HepG2 (cell line): ENCODE data around the gene ELL. TPM values are rescaled to one million over a fixed set of nuclear protein-coding genes. Genes with fewer than 3 reads are reported as not detected.

ENCODE experiments used
- CEBPB ChIP-seq: IDR thresholded peaks from 2 replicates; pipeline ENCODE4 v1.6.1; 2011; ENCODE audit warnings: low read depth, low read length, improper control_type of control experiment, borderline replicate concordance
- CEBPG ChIP-seq: IDR thresholded peaks from 2 replicates; pipeline ENCODE4 v1.6.1; 2016
- CENPT ChIP-seq: sonication (generic); formaldehyde crosslinking; IDR thresholded peaks from 2 replicates; pipeline ENCODE4 v1.8.0; 2022; ENCODE audit warnings: low read depth, mild to moderate bottlenecking, moderate library complexity, missing genetic modification reagents
- MIXL1 ChIP-seq: IDR thresholded peaks from 2 replicates; pipeline ENCODE4 v1.6.1; 2016
- NRL ChIP-seq: sonication (generic); formaldehyde crosslinking; IDR thresholded peaks from 2 replicates; pipeline ENCODE4 v1.5.0; 2020; ENCODE audit warnings: missing genetic modification reagents, mild to moderate bottlenecking, moderate library complexity, borderline replicate concordance
- RARA ChIP-seq: IDR thresholded peaks from 2 replicates; pipeline ENCODE4 v1.6.1; 2016; ENCODE audit warnings: missing genetic modification reagents, missing compliant biosample characterization
- SETDB1 ChIP-seq: sonication (generic); formaldehyde crosslinking; IDR thresholded peaks from 2 replicates; pipeline ENCODE4 v1.5.1; 2020; ENCODE audit warnings: missing genetic modification reagents, mild to moderate bottlenecking, borderline replicate concordance
- ZBTB7A ChIP-seq: sonication (generic); formaldehyde crosslinking; IDR thresholded peaks from 2 replicates; pipeline ENCODE4 v1.8.0; 2022; ENCODE audit warnings: mild to moderate bottlenecking, missing genetic modification reagents
- ZFP36 ChIP-seq: fragments of 150-350 bp; IDR thresholded peaks from 2 replicates; pipeline ENCODE4 v1.6.1; 2018; ENCODE audit warnings: borderline replicate concordance, low read length, low read depth; ENCODE audit not compliant: partially characterized antibody
- ZNF101 ChIP-seq: sonication (generic); formaldehyde crosslinking; IDR thresholded peaks from 2 replicates; pipeline ENCODE4 v1.4.0; 2020; ENCODE audit warnings: mild to moderate bottlenecking, low read depth, missing genetic modification reagents, borderline replicate concordance
- ZNF121 ChIP-seq: sonication (generic); formaldehyde crosslinking; IDR thresholded peaks from 2 replicates; pipeline ENCODE4 v1.5.0; 2020; ENCODE audit warnings: mild to moderate bottlenecking, missing genetic modification reagents
- ZNF33B ChIP-seq: sonication (generic); formaldehyde crosslinking; IDR thresholded peaks from 2 replicates; pipeline ENCODE4 v1.5.1; 2020; ENCODE audit warnings: mild to moderate bottlenecking, missing genetic modification reagents
- ZNF552 ChIP-seq: sonication (generic); formaldehyde crosslinking; IDR thresholded peaks from 2 replicates; pipeline ENCODE4 v1.9.0; 2022; ENCODE audit warnings: missing genetic modification reagents, mild to moderate bottlenecking, borderline replicate concordance
- ZNF605 ChIP-seq: sonication (generic); formaldehyde crosslinking; IDR thresholded peaks from 2 replicates; pipeline ENCODE4 v1.8.0; 2022; ENCODE audit warnings: mild to moderate bottlenecking, missing genetic modification reagents
- ZSCAN25 ChIP-seq: sonication (generic); formaldehyde crosslinking; IDR thresholded peaks from 2 replicates; pipeline ENCODE4 v1.8.0; 2022; ENCODE audit warnings: mild to moderate bottlenecking, missing genetic modification reagents
- polyA plus RNA-seq, 8 experiments: library from polyadenylated mRNA; depleted of rRNA in 3 of 8; stranded (reverse) in 7 of 8; unstranded in 1 of 8; fragments of >200 nt; fragmentation: Illumina TruSeq in 4 of 8; extraction: Trizol in 4 of 8; gene quantifications; 2 replicates each; pipeline versions ENCODE4 v1.2.1 to v1.2.3, GENCODE V29; 2011 to 2016; ENCODE audit warnings: low read depth in 4 of 8, missing spikeins in 1 of 8, mixed read lengths in 1 of 8; ENCODE audit not compliant: insufficient read depth in 1 of 8
- total RNA-seq, 5 experiments: library from RNA; depleted of rRNA; stranded (reverse); fragments of >200 nt; fragmentation: Illumina TruSeq; extraction: Trizol; gene quantifications; 2 replicates each; pipeline ENCODE4 v1.2.3, GENCODE V29; 2016; ENCODE audit warnings: low read depth in 1 of 5
- TF ChIP-seq, protein P1 (sequence below): IDR thresholded peaks from 2 replicates; pipeline ENCODE4 v1.6.1; 2012; ENCODE audit warnings: inconsistent platforms
- TF ChIP-seq, protein P2 (sequence below), 2 experiments: fragments of 450-650 bp in 1 of 2; sonication (generic) in 1 of 2; formaldehyde crosslinking in 1 of 2; IDR thresholded peaks; 2 replicates each; pipeline versions ENCODE4 v1.6.1 to v1.8.0; 2016 to 2022; ENCODE audit warnings: antibody characterized with exemption in 1 of 2, mild to moderate bottlenecking in 1 of 2, missing genetic modification reagents in 1 of 2
- TF ChIP-seq, protein P3 (sequence below): sonication (generic); formaldehyde crosslinking; IDR thresholded peaks from 2 replicates; pipeline ENCODE4 v1.4.0; 2020; ENCODE audit warnings: mild to moderate bottlenecking, missing genetic modification reagents

ELL gene
- total and polyA plus RNA-seq, 2 of the 13 experiments (the other 11 are each of a cell fraction or from before 2014, with no cell fraction given): 3.7 to 5.4 TPM

DNA sequence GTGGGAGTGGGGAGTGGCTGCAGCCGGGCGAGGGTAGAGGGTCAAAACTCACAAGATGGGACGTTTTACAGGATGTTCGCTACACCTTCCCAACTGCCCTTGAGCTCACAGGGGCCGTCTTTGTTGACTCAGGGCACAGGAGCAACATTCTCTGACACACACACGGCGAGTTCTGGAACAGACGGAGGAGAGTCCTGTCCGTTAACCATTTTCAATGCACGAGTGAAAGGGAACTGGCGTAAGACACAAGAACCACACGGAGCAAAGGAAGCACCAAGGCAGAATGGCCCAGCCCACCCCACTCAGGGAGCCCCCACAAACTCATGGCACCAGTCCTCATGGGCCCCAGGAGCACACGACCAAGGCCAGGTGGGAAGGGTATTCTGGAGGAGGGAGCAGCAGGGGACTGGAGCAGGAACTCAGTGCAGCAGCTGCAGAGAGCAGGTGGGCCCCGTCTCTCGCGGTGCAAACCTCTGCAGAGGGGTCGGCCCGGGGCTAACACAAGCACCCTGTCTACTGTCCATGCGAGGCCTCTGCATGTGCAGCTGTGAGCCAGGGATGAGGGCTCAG lies 46.0 kb downstream of the ELL start (continued):
- TF ChIP-seq SETDB1 (CRISPR knock-in tag) (no peak), CEBPG (CRISPR knock-in tag) (peak; percentile 58; the same call in 1 of the 2 replicates), NRL (CRISPR knock-in tag) (peak; percentile 43; the same call in 1 of the 2 replicates), CEBPB (no peak), MIXL1 (CRISPR knock-in tag) (peak; percentile 68), ZBTB7A (peak; percentile 63; the same call in 1 of the 2 replicates), ZNF605 (CRISPR knock-in tag) (peak; percentile 68; the same call in 1 of the 2 replicates), ZSCAN25 (CRISPR knock-in tag) (0 out of 2 replicates have a peak, but pooled peaks have one; percentile 39), RARA (peak; percentile 78), ZNF552 (CRISPR knock-in tag) (0 out of 2 replicates have a peak, but pooled peaks have one; percentile 37), CENPT (CRISPR knock-in tag) (no peak), ZNF121 (CRISPR knock-in tag) (peak; percentile 39; the same call in 1 of the 2 replicates), ZNF101 (CRISPR knock-in tag) (peak; percentile 91; the same call in 1 of the 2 replicates), ZFP36 (no peak), ZNF33B (CRISPR knock-in tag) (no peak)
- TF ChIP-seq, protein P1, sequence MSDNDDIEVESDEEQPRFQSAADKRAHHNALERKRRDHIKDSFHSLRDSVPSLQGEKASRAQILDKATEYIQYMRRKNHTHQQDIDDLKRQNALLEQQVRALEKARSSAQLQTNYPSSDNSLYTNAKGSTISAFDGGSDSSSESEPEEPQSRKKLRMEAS: peak; percentile 71
- TF ChIP-seq, protein P2, sequence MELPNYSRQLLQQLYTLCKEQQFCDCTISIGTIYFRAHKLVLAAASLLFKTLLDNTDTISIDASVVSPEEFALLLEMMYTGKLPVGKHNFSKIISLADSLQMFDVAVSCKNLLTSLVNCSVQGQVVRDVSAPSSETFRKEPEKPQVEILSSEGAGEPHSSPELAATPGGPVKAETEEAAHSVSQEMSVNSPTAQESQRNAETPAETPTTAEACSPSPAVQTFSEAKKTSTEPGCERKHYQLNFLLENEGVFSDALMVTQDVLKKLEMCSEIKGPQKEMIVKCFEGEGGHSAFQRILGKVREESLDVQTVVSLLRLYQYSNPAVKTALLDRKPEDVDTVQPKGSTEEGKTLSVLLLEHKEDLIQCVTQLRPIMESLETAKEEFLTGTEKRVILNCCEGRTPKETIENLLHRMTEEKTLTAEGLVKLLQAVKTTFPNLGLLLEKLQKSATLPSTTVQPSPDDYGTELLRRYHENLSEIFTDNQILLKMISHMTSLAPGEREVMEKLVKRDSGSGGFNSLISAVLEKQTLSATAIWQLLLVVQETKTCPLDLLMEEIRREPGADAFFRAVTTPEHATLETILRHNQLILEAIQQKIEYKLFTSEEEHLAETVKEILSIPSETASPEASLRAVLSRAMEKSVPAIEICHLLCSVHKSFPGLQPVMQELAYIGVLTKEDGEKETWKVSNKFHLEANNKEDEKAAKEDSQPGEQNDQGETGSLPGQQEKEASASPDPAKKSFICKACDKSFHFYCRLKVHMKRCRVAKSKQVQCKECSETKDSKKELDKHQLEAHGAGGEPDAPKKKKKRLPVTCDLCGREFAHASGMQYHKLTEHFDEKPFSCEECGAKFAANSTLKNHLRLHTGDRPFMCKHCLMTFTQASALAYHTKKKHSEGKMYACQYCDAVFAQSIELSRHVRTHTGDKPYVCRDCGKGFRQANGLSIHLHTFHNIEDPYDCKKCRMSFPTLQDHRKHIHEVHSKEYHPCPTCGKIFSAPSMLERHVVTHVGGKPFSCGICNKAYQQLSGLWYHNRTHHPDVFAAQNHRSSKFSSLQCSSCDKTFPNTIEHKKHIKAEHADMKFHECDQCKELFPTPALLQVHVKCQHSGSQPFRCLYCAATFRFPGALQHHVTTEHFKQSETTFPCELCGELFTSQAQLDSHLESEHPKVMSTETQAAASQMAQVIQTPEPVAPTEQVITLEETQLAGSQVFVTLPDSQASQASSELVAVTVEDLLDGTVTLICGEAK (IDR thresholded peaks at IDR 0.05): no peak
- TF ChIP-seq, protein P2 (CRISPR knock-in tag; IDR thresholded peaks at IDR 0.05): peak; percentile 47; the same call in 1 of the 2 replicates
- TF ChIP-seq, protein P3, sequence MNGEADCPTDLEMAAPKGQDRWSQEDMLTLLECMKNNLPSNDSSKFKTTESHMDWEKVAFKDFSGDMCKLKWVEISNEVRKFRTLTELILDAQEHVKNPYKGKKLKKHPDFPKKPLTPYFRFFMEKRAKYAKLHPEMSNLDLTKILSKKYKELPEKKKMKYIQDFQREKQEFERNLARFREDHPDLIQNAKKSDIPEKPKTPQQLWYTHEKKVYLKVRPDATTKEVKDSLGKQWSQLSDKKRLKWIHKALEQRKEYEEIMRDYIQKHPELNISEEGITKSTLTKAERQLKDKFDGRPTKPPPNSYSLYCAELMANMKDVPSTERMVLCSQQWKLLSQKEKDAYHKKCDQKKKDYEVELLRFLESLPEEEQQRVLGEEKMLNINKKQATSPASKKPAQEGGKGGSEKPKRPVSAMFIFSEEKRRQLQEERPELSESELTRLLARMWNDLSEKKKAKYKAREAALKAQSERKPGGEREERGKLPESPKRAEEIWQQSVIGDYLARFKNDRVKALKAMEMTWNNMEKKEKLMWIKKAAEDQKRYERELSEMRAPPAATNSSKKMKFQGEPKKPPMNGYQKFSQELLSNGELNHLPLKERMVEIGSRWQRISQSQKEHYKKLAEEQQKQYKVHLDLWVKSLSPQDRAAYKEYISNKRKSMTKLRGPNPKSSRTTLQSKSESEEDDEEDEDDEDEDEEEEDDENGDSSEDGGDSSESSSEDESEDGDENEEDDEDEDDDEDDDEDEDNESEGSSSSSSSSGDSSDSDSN (CRISPR knock-in tag): peak; percentile 57
